Measurements from ENCODE around the gene PRSS1.

The PRSS1 gene

DNA sequence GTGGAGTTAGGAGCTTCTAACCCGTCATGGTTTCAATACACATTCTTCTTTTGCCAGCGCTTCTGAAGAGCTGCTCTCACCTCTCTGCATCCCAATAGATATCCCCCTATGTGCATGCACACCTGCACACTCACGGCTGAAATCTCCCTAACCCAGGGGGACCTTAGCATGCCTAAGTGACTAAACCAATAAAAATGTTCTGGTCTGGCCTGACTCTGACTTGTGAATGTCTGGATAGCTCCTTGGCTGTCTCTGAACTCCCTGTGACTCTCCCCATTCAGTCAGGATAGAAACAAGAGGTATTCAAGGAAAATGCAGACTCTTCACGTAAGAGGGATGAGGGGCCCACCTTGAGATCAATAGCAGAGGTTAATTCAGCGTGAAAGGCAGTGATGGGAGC, 43.9 kb downstream of the PRSS1 start:
- DNase-seq (ENCODE audit: low read depth, low spot score): no peak

DNA sequence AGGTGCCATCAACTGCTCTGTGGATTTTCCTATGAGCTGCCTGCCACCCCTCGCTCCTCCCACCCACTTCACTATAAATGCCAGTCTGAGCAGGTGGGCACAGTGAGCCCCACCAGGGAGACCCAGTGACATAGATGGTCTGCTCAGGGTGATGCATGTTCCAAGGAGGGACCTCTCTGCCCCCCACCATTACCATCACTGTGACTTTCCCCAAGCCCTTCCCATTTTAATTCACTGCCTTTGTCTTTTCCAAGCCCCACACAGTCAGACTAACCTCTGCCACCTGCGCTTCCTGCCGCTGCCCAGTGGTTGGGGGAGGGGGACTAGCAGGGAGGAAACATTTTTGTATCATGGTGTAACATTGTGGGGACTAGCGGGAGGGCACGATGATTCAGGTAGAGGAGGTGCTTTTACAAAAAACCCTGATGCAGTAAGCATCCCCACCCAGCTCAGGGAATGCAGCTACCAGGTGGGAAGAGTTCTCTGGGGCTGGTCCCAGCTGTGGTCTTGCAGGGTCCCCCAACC, 46.1 kb downstream of the PRSS1 start:
- DNase-seq (ENCODE audit: low read depth, low spot score): no peak

DNA sequence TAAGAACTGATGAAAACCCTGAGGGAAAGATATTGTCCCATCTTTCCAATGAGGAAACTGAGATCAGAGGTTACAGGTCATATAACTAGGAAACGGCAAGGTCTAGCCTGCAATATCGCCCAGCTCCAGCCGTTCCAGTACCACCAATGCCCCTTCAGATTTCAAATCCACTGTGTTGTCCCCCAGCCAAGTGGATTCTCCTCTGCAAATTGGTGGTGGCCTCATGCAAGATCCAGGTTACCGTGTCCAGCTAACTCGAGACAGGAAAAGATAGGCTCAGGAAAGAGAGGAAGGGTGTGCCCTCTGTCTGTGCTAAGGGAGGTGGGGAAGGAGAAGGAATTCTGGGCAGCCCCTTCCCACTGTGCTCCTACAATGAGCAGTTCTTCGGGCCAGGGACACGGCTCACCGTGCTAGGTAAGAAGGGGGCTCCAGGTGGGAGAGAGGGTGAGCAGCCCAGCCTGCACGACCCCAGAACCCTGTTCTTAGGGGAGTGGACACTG, 46.8 kb downstream of the PRSS1 start:
- no peak for DNase-seq (ENCODE audit: low read depth, low spot score)

DNA sequence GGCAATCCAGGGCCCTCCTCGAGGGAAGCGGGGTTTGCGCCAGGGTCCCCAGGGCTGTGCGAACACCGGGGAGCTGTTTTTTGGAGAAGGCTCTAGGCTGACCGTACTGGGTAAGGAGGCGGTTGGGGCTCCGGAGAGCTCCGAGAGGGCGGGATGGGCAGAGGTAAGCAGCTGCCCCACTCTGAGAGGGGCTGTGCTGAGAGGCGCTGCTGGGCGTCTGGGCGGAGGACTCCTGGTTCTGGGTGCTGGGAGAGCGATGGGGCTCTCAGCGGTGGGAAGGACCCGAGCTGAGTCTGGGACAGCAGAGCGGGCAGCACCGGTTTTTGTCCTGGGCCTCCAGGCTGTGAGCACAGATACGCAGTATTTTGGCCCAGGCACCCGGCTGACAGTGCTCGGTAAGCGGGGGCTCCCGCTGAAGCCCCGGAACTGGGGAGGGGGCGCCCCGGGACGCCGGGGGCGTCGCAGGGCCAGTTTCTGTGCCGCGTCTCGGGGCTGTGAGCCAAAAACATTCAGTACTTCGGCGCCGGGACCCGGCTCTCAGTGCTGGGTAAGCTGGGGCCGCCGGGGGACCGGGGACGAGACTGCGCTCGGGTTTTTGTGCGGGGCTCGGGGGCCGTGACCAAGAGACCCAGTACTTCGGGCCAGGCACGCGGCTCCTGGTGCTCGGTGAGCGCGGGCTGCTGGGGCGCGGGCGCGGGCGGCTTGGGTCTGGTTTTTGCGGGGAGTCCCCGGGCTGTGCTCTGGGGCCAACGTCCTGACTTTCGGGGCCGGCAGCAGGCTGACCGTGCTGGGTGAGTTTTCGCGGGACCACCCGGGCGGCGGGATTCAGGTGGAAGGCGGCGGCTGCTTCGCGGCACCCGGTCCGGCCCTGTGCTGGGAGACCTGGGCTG, 47.5 kb downstream of the PRSS1 start:
- DNase-seq (ENCODE audit: low read depth, low spot score): no peak

DNA sequence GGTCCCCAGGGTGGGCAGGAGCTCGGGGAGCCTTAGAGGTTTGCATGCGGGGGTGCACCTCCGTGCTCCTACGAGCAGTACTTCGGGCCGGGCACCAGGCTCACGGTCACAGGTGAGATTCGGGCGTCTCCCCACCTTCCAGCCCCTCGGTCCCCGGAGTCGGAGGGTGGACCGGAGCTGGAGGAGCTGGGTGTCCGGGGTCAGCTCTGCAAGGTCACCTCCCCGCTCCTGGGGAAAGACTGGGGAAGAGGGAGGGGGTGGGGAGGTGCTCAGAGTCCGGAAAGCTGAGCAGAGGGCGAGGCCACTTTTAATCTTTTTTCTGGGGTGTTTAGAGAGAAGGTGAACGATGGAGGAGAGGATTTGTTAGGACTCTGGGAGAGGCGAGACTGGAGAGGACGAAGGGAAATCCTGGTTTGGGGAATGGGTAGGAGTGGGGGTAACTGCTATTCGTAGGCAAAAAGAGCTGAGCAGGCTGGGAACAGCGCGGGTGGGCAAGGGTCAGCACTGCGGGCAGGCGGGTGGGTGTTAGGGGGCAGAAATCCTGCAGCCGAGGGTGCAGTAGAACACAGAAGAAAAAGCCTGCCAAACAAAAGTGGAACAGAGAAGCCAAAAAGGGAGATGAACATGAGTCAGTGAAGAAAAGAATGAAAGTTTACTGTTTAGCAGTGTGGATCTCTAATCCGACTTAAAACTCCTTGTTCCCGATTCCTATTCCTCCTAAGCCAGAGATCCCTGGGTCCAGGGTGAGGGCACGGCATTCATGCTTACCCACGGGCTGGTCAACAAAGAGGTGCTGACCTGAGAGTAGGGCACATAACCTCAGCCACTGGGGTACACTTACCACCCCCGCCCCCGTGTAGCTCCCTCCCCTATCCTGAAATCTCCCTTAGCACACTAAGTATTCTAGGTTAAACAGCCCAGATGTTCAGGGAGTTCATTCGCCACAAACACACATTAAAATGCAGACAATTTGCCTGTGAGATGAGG, 48.4 kb downstream of the PRSS1 start:
- DNase-seq (ENCODE audit: low read depth, low spot score): no peak

DNA sequence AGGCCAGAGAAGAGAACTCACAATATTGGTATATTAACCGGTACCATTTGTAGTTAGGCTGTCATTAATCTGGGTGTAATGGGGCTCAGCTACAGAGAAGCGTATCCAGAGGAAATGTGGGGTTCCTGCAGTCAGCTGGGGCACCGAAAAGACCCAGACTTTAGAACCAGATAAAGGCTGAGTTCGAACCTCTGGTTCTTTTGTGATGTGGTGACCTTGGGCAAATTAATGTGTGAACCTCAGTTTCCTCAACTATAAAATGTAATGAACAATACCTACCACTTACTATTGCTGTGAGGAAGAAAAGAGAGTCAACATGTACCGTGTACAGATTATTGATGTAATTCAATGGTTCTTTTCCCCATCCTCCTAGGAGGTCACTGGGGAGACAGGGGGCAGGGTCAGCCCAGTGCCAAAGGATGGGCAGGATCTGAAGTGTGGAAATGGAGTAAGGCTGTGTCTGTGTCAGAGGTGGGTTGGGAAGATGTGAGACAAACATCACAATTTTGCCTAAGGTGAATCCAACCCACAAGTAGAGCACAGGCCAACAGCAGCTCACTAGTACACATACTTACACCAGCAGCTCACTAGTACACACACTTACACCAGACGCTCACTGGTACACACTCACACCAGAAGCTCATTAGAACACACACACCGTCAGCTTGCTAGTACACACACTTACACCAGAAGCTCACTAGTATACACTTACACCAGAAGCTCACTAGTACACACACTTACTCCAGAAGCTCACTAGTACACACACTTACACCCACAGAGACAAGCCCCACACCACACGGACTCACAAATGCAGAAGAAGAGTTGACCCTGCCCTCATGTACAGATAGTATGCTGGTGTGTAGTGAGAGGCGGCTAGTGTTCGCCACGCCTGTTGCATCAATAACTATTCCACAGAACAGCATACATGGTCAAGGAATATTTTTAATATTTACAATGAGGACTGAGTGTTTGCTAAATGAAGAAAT, 49.5 kb downstream of the PRSS1 start:
- no peak for DNase-seq (ENCODE audit: low read depth, low spot score)

DNA sequence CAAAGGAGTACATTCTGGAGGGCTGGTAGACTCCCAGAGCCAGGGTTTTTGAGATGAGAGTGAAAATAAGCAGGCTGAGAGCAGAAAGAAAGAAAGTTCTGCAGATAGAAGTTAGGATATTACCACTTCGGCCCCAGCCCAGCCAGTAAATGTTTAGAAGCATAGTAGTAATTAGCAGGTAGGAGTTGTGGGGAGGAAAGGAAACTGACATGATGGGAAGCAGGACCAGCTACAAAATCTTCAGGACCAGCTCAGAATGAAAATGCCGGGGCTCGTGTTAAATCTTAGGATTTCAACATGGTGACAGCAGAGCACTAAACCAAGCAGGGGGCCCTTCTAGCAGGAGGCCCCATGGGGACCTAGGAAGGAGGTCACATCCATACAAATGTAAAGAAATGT, 50.2 kb downstream of the PRSS1 start:
- DNase-seq (ENCODE audit: low read depth, low spot score): no peak

DNA sequence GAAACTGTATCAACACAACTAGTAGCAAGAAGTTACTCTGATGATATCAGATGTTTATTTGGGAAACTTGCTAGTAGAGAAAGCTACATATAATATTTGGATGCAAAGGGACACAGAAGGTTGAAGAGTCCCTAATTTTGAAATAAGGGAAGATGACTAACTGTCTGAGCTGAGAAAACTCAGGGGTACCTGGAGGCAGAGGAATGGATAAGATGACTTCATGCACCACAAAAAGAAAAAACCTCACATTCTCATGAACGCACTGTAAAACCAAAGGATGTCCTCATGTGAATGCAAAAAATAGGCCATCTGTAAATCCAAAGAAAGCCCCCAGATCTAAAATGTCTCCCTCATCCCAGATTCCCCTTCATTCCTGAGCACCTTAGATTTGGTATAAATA, 50.8 kb downstream of the PRSS1 start:
- DNase-seq (ENCODE audit: low read depth, low spot score): no peak

DNA sequence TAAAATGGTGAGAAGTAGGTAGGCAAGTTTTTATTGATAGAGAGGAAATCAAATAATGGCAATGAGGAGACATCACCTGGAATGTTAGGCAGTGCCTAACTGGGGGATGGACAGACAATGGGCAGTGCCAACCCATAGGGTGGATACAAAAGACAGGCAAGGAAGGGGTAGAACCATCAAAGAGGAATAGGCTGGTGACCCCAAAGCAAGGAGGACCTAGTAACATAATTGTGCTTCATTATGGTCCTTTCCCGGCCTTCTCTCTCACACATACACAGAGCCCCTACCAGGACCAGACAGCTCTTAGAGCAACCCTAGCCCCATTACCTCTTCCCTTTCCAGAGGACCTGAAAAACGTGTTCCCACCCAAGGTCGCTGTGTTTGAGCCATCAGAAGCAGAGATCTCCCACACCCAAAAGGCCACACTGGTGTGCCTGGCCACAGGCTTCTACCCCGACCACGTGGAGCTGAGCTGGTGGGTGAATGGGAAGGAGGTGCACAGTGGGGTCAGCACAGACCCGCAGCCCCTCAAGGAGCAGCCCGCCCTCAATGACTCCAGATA, 51.5 kb downstream of the PRSS1 start:
- DNase-seq (ENCODE audit: low read depth, low spot score): no peak

DNA sequence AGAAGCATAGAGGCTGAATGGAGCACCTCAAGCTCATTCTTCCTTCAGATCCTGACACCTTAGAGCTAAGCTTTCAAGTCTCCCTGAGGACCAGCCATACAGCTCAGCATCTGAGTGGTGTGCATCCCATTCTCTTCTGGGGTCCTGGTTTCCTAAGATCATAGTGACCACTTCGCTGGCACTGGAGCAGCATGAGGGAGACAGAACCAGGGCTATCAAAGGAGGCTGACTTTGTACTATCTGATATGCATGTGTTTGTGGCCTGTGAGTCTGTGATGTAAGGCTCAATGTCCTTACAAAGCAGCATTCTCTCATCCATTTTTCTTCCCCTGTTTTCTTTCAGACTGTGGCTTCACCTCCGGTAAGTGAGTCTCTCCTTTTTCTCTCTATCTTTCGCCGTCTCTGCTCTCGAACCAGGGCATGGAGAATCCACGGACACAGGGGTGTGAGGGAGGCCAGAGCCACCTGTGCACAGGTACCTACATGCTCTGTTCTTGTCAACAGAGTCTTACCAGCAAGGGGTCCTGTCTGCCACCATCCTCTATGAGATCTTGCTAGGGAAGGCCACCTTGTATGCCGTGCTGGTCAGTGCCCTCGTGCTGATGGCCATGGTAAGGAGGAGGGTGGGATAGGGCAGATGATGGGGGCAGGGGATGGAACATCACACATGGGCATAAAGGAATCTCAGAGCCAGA, 52.5 kb downstream of the PRSS1 start:
- DNase-seq (ENCODE audit: low read depth, low spot score): no peak

DNA sequence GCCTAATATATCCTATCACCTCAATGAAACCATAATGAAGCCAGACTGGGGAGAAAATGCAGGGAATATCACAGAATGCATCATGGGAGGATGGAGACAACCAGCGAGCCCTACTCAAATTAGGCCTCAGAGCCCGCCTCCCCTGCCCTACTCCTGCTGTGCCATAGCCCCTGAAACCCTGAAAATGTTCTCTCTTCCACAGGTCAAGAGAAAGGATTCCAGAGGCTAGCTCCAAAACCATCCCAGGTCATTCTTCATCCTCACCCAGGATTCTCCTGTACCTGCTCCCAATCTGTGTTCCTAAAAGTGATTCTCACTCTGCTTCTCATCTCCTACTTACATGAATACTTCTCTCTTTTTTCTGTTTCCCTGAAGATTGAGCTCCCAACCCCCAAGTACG, 53.0 kb downstream of the PRSS1 start:
- no peak for DNase-seq (ENCODE audit: low read depth, low spot score)
